Measurements from ENCODE around the gene HAUS6.
"Not testable (repeated sequence)": the region's sequence is repeated elsewhere in the genome, so short reads cannot be mapped to it uniquely, and the experiment has no call there.

The HAUS6 gene

GRCh38 chr9:19028835-19029451 is 73.8 kb downstream of the HAUS6 start:
- H3K27ac ChIP-seq = no peak overlapping the region
- TF ChIP-seq CTCF (conservative IDR thresholded peaks at IDR 0.05) = peak; percentile 89

- H3K27ac ChIP-seq = no peak overlapping the region
- no peak for TF ChIP-seq CTCF (conservative IDR thresholded peaks at IDR 0.05)
Measured at GRCh38 chr9:19027825-19028224, 74.9 kb downstream of the HAUS6 start.

GRCh38 chr9:19026375-19026774 is 76.3 kb downstream of the HAUS6 start:
- no peak for TF ChIP-seq CTCF (conservative IDR thresholded peaks at IDR 0.05)
- no peak overlapping the region for H3K27ac ChIP-seq

GRCh38 chr9:19023078-19023477 is 79.6 kb downstream of the HAUS6 start:
- TF ChIP-seq CTCF (conservative IDR thresholded peaks at IDR 0.05) = no peak
- no peak overlapping the region for H3K27ac ChIP-seq

GRCh38 chr9:19022206-19022605 is 80.5 kb downstream of the HAUS6 start:
- TF ChIP-seq CTCF (conservative IDR thresholded peaks at IDR 0.05) = no peak

GRCh38 chr9:19021649-19022048 is 81.1 kb downstream of the HAUS6 start:
- H3K27ac ChIP-seq = not testable (repeated sequence)

More at GRCh38 chr9:19022206-19022605, 80.5 kb downstream of the HAUS6 start:
- H3K27ac ChIP-seq = no peak overlapping the region

- no peak for TF ChIP-seq CTCF (conservative IDR thresholded peaks at IDR 0.05)
- no peak overlapping the region for H3K27ac ChIP-seq
Measured at GRCh38 chr9:19020886-19021455, 81.7 kb downstream of the HAUS6 start.

GRCh38 chr9:19018201-19018600 is 84.5 kb downstream of the HAUS6 start:
- no peak overlapping the region for H3K27ac ChIP-seq
- TF ChIP-seq CTCF (conservative IDR thresholded peaks at IDR 0.05) = no peak

Measured in VCaP (cell line).